CD4-positive, alpha-beta T cell treated with Interleukin-6 at 100 ng/mL for 8 hours (primary cell): ENCODE measurements around the gene SELENOP.
"Not testable (repeated sequence)": the region's sequence is repeated elsewhere in the genome, so short reads cannot be mapped to it uniquely, and the experiment has no call there.

Experiments used
- DNase-seq: peaks from one replicate; pipeline ENCODE4 v3.0.0-alpha.2; 2020; ENCODE audit warnings: mixed read lengths, low spot score

Gene SELENOP

DNA sequence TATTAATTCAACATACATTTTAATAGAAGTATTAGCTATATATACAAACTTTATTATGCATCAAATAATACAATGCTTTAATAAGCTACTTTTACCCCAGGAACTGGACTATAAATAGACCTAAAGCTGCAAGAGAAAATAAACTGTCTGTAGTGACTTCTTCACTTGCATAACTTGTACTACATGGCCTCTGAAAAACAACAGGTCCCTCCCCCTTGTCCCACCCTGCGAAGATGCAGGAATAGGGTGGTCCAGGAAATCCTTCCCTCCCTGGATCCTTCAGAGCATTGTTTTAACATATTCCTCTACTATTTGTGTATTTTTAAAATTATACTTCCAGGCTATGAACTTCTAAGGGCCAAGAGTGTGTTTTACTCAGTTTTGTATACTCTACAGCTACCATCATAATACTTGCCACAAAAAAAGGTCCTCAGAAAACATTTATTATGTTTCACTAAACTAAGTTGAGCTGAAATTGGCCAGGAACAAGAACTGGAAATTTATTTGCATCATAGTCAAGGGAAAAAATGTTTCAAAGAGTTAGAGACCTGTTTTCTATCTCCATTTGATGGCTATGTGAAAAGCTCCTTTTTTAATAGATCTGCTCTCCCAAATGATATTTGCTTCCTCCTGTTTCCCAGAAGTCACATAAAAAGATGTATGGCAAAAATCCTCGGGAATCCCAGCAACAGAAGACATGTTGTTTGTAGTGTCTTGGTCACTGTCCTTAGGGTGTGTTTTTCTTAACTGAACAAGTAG is 15.2 kb upstream of the SELENOP start:
- no peak for DNase-seq

DNA sequence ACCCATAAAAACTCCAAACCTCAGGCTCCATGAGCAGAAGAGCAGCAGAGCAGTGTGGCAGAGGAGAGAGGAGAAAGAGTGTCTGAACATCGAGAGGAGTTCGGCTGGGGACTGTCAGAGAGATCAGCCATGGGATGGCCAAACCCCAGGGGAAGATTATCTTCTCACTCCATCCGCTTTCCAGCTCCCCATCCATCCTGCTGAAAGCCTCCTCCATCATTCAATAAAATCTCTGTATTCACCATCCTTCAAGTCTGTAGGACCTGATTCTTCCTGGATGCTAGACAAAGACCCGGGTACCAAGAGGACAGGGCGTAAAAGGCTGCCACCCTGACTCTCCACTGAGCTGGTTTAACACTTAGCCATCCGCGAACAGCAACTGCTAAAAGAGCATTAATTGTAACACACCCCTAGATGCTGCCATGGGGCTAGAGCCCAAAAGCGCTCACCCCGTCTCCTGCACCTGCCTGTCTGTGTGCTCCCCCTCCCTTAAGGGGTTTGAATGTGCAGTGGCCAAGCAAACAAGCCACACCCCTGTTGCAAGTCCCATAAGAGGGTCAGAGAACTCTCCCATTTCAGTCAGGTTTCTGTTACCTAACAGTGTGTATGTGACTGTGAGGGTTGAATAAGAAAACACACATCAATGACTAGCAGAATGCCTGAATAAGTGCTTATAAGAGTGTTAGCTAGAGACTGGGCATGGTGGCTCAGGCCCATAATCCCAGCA is 13.9 kb upstream of the SELENOP start:
- no peak for DNase-seq

DNA sequence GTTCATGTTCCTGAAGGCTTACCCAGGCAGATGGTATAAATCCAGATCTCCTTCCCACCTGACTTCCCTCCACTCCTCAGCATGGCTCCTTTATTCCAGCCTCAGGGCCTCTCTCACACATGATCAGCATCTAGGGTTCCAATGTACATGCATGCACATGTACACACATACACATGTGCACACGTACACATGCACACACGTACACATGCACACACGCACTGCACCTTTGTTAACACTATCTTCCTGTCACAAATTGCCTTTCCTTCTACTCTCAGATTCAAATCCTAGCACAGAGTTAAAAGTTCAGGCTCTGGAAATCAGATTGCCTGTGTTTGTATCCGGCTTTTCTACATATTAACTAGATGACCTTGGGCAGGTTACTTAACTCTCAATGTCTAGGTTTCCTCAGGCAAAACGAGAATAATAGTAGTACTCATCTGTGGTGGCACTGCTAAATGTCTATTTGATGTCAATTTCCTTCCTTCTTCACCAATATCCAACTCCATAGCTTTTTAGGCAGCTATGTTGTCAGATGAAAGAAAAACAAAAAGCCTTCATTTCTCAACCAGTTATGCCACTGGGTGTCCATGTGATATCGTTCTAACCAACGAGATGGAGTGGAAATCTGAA is 12.8 kb upstream of the SELENOP start:
- no peak for DNase-seq

DNA sequence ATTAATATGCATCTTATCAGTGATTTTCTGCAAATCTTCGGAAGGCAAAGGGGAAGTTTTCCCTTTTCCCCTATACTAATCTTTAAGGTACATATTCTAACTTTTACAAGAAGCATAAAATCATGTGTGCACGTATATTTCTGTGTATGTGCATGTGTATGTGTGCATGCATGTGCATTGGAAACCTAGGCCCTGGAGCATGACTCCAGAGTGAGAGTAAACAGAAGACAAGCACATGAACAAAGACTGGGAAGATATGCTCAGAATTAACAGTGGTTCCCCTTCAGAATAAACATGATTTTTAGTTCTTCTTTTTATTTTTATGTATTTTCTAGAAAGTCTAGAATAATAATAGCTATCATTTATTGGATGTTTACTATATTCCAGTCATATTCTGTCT is 10.9 kb upstream of the SELENOP start:
- no peak for DNase-seq

DNA sequence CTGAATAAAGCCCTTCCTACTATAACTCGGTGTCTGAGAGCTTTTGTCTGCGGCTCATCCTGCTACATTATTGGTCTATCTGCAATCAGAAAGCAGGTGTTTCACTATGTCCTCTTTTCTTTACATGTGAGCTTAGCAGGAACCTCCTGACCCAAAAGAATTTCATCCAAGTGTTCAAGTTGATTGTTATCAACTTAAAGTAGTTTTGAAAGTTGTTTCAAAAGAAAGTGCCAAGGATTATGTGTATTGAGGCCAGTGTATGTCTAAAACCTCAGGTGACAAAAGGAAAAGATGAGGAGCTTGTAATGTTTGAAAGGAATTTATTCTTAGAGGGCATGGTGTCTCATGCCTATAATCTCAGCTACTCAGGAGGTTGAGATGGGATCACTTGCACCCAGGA is 8.1 kb upstream of the SELENOP start:
- no peak for DNase-seq

DNA sequence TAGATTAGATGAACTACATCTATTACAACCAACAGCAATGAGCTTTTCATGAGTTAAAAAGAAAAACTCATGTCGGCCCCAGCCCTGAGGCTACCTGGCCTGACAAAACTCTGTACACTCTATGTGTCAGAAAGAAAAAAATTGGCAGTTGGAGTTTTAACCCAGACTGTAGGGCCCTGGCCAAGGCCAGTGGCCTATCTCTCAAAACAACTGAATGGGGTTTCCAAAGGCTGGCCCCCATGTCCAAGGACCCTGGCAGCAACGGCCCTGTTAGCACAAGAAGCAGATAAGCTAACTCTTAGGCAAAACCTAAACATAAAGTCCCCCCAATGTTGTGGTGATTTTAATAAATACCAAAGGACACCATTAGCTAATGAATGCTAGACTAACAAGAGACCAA is 4.9 kb upstream of the SELENOP start:
- DNase-seq, result not testable (repeated sequence)

DNA sequence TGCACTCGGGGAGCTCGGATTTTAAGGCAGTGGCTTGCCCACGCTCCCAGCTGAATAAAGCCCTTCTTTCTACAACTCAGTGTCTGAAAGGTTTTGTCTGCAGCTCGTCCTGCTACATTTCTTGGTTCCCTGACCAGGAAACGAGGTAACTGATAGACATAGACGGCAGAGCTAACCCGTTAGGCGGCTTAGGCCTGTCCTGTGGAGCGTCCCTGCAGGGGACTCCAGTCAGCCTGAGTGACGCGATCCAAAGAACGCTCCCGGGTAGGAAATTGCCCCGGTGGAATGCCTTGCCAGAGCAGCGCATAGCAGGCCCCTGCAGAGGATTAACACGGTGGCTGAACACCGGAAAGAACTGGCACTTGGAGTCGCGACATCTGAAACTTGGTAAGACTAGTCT is 1.8 kb upstream of the SELENOP start:
- DNase-seq, result no peak

DNA sequence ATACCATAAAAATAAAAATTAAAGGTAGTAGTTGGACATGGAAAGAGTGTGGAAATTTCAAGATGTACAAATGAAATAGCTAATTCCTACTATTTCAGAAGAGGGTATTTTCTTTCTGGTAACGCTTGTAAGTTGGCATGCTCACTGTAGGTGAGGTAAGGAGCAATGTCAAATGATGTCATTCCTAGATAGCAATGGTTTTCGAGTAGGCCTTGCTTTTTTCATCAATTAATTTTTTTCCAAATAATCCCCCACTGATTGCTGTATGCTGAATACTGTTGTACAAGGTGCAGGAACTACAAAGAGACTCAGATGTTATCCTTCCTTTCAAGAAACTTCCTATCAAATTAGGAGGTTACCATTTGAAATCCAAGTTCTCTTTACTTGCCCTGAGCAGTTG is 928 bp upstream of the SELENOP start:
- no peak for DNase-seq

DNA sequence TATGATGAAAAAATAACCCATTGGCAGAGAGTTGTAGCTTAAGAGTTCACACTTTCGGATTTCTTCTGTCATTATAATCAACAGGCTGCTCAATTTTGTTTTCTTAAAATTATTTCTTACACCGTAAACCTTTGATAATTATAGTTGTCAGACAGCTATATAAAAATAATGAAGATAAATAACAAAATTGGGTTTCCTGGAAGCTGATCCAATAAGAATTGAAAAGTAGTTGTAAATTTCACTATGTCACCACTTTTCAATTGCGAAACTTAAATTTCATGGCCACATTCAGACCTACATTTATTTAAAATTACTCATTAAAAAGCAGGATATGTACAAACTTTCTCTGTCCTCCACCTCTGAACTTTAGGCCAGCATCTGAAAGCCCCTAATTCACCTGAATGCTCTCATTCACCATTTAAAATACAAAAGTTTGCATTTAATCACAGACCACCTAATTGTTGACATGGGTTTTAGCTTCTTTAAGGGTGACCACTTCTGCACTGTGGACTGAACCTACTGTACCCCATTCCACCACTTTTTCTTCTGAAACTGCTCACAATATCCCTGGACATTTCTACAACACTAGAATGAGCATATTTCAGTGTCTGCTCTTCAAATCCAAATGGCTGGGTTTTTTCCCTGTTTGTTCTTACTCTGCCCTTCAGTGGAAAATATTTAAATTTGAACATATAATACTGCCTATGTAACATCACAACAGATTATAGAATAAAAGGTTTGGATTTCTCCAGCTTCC is 680 bp downstream of the SELENOP start:
- no peak for DNase-seq

DNA sequence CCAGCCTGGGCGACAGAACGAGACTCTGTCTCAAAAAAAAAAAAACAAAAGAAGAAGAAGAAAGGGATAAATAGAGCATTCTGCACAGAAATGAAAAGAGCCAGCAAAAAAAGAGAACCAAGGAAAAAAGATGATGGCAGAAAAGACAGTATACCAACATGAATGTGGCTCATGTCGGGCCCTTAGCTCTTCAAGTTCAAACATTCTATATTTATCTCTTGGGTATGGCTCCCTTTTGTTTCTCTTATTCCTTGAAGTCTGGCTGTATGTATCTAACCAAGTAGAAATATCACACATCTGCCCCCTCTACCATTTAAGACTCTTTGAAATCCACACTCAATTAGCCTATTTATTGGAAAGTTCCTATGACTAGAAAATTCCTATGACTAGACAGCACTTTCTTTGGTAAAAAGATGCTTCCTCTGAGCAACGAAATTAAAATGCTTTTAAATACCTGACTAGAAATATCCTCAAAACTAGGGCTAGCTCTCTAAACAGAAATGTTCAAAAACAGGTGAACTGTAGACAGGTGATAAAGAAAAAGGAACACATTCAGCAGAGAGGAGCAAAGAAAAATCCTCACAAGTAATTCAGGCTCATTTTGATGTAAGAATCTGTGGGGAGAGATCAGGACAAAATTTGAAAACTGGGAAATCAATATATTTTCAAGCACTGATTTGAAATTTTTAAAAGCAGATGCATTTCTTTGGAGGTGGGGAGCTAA is 2.6 kb downstream of the SELENOP start:
- no peak for DNase-seq

DNA sequence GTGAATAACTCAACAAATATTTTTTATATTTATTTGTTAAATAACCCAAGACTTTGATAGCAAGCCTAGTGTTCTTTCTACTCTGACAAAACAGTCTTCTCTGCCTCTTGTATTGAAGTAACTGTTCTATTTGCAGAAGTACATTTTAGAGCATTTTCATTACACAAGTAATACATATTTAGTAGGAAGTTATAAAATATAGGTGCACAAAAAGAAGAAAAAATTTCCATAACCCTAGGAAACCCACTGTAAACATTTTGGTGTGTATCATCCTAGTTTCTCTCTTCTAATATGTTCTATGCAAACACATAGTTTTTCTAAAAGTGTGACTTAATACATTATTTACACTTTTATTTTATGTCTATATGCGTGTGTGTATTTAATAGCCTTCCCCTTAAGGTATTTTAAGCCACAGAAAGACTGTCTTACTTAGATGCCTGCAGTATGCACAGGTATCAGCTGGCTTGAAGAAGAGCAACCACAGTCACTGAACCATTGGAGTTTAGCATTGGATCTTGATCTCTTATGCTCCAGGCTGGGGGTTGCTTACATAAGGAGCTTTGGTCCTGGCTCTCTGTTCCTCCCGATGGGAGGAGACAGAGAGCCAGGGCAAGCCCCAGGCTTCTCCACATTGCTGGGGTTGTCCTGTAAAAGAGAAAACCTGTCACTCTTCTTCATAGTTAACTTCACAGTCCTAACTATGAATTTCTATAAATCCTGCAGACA is 3.8 kb downstream of the SELENOP start:
- DNase-seq, result no peak

DNA sequence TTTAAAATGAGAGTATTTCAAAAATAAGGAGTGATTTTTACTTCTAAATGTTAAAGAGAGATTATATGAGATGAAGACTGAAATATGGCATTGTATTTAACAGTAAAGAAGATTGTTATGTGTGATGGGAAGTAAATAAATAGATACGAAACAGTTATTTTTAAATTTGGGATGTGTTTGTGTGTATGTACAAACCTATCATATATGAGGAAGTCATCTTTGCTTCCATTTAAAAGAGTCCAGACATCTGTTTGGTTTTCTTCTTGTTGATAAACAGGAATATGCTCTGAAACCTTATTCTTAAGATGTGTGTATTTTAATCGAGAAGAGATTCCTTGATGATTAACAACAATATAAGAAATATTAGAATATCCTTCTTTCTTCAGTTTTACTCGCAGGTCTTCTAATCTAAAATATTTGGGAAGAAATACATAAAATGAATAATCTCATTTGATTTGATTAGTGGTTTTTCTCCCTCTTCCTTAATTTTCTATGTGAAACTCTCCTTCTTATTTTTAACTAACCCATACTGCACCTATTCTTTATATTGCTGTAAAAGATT is 4.9 kb downstream of the SELENOP start:
- DNase-seq, result no peak

DNA sequence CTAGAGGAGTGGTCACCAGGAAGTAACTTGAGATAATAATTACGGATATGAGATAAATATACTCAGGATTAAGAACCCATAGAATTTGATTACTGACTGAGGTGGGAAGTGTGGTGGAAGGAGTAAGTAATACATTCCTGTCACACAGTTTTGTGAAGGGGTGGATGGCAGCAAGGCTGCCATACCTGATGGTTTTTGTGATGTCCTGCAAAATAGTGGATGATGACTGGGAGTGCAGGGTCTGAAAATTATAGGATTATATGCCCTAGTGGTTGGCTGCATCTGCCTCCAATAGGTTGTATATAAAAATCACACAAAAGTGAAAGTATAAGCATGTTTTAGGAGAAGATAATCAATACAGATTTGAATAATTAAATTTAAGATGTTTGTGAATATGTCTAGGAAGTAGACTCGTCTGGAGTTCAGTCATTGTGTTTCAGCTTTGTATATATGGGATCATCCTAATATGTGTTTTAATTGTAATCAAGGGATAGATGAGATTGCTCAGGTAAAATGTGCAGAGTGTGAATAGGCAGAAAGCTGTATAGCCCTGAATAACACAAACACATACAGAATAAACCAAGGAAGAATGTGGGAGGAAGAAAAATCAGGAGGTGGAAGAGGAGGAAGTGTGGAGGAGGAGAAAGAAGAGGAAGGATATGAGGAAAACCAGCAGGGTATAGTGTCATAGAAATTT is 5.5 kb downstream of the SELENOP start:
- no peak for DNase-seq

DNA sequence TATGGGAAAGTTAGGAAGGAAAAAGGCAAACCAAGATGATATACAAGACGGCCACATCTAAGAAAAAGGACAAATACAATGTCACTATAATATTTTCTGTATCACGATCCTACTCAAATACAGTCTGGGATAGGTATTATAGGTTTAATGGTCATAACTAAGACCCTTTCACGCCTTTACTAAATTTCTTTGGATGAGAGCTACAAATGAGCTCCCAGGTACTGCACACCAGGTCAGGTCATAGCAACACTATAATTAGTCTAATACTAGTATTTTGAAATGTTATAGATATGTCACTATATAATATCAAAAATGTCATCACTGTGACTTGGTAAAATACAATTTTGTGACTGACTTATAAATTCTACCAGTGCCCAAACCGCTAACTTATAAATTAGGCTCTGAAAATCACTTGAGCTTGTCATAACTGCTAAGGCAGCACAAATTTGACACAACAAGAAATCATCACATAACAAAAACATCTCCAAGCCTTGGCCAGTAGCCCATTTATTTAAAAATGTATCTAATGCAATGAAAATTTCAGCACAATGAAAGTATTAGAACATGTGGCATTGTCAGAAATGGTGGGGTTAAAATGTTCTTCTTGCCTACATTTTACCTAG is 6.9 kb downstream of the SELENOP start:
- DNase-seq, result no peak

DNA sequence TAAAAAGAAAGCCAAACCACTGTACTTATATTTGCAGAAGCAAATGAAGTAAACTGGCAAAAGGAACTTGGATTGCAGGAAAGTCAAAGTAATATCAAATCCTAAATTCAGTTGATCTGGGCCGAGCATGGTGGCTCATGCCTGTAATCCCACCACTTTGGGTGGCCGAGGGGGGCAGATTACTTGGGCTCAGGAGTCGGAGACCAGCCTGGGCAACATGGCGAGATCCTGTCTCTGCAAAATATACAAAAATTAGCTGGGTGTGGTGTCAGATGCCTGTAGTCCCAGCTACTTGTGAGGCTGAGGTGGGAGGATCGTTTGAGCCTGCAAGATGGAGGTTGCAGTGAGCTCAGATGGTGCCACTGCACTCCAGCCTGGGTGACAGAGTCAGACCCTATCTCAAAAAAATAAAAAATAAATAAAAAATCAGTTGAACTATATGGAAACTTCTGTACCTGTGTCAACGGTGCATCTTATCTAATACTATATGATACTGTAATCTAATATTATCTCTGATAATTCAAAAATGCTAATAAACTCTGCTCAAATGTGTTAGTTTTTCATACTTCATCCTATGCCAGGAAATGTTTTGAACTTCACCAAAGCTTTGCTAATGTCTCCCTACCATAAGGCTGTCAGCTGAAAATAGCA is 10.1 kb downstream of the SELENOP start:
- DNase-seq, result no peak

DNA sequence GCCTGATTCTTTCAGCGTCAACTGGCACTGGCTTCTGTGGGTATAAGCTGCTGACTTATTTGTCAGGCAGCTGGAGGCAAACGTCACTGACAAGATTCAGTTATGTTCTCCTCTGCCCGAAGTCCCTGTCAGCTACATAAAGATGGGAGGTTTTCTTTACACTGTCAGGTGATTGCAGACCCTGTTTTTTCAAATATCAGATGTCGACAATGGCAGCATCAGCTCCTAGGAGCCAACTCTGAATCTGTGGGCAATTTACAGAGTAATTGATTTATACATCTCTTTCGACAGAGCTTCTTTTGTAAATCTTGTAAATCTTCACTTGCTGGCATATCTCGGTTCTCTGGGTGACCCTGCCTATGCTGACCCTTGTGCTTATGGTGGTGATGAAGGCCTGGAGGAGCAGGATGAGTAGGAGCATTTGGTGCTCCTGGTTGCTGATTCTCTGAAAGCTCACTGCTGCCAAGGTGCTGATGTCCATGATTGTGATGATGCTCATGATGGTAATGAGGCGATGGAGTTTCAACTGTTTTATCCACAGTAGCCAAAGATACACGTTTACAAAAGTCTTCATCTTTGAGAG is 10.9 kb downstream of the SELENOP start:
- DNase-seq, result no peak

DNA sequence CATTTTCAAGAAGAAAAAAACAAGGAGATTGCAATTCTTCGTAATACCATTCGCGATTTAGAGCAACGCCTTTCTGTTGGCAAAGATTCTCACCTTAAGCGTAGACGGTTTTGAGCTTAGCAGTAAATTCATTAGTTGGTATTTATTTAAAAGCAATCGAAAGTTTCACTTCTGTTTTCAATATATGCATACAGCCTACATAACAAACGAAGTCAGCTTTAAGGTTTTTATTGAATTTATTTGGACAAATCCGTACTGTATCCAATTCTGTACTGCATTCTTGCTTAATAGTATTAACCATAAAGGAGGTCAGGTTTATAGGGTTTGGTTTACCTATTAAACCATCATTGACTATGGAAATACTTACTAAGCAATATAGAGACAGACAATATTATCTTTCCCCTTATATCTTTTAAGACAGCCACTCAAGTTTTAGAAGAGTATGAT is 12.0 kb downstream of the SELENOP start:
- DNase-seq, result no peak

DNA sequence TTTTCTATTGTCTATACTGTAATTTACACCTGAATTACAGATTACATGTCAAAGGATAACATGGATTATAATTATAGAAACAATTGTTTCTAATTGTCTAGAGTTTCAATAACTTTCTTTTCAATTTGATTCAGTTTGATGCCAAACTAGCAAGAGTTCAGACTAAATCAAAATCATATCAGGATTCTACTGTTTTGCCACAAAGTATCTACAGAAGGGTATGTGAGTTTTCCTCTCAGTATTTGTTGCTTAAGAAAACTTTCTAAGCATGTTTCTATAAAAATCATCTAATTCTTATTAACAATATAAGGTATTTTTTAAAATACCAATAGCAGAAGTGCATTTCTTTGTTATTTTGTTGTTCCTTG is 12.5 kb downstream of the SELENOP start:
- no peak for DNase-seq
